Astrocyte of the cerebellum (primary cell): ENCODE measurements around the gene ERO1A.
"Not testable (repeated sequence)": the region's sequence is repeated elsewhere in the genome, so short reads cannot be mapped to it uniquely, and the experiment has no call there.

ENCODE experiments used
- DNase-seq: peaks from one replicate; pipeline ENCODE4 v3.0.0-alpha.2; 2011; ENCODE audit warnings: low read depth
- H3K4me3 ChIP-seq: 2 replicates; pipeline ENCODE4 v1.5.1; 2011; ENCODE audit warnings: mild to moderate bottlenecking, low read depth, low read length, moderate library complexity
- CTCF ChIP-seq: IDR thresholded peaks from 2 replicates; pipeline ENCODE4 v1.5.1; 2012; ENCODE audit warnings: low read length, low read depth, moderate library complexity, mild to moderate bottlenecking; ENCODE audit errors: missing control alignments
- in situ Hi-C: cut with HindIII; loops from 2 replicates; pipeline ENCODE4 v1.10.0; 2017; ENCODE audit warnings: low sequenced_read_pairs

ERO1A gene

GRCh38 chr14:52730709-52731111 lies 35.4 kb upstream of the ERO1A start:
- in situ Hi-C loops: no loop called here
- peak overlapping the region; percentile 75 for H3K4me3 ChIP-seq
- no peak for DNase-seq
- no peak for TF ChIP-seq CTCF

DNA sequence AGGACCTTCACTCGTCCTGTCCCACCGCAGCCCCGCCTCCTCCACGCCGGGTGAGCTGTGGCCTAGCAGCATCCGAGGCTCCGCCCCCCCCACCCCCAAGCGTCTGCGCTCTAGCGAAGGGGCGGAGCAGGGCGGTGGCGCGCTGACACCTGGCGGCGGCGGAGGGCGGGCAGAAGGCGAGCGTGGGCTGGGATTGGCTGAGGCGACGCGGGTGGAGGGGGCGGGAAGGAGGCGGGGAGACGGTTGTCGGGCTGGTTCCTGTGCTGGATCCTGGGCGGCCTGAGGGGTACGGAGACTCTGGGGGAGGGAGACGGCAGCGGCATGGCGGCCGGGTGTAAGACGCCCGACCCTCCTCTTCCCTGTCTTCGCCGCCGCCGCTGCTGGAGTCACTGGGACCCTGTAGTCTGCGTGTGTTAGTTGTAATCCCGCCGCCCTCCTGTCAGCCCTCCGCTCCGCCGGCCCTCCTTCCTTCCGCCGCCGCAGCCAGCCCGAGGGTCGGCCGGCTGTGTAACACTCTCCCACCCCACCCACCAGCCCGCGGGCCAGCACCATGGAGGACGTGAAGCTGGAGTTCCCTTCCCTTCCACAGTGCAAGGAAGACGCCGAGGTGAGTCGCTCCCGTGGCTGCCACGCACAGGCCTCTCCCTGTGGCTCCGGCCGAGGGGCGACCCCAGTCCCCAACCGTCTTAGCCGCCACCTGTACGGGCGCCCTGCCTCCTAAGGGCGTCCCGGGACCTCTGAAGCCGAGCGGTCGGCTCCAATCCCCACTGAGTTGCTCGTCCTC lies 34.8 kb upstream of the ERO1A start, which contains the start of gene STYX:
STYX (plus strand) TSS at position 242 of the 784 bp plus-strand sequence; CDS start at position 551, 309 bp downstream.
- no peak for TF ChIP-seq CTCF
- peak within 1 kb of the TSS; percentile 75 for H3K4me3 ChIP-seq
- in situ Hi-C loops: no loop called here
- peak; percentile 94 for DNase-seq

DNA sequence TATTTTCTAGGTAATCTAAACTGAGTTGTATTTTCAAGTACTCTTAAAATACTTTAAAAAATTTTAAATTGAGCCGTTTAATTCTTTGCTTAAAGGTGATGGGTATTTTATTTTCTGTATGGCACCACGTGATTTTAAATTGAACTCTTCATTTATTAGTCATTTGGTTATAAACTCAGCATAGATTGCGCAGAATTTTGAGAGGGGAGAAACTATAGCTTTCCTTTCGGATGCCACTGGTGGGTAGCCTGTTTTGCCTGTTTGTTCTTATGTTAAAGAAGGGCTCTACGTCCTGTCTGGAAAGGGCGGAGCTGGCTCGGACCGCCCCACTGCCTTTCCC lies 34.2 kb upstream of the ERO1A start:
- DNase-seq: no peak
- H3K4me3 ChIP-seq: peak overlapping the region; percentile 75
- in situ Hi-C loops: no loop called here
- no peak for TF ChIP-seq CTCF

DNA sequence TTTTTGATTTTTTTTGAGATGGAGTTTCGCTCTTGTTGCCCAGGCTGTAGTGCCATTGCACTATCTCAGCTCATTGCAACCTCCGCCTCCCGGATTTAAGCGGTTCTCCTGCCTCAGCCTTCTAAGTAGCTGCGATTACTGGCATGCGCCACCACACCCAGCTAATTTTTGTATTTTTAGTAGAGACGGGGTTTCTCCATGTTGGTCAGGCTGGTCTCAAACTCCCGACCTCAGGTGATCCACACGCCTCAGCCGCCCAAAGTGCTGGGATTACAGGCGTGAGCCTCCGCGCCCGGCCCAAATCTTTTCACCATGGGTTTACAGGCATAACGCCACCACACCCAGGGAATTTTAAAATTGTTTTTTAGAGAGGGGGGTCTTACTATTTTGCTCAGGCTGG lies 33.7 kb upstream of the ERO1A start:
- DNase-seq, in situ Hi-C loops: not testable (repeated sequence)

GRCh38 chr14:52727509-52727908 lies 32.2 kb upstream of the ERO1A start:
- H3K4me3 ChIP-seq, DNase-seq, in situ Hi-C loops: not testable (repeated sequence)

More for the DNA sequence above, 33.7 kb upstream of the ERO1A start:
- H3K4me3 ChIP-seq: not testable (repeated sequence)

DNA sequence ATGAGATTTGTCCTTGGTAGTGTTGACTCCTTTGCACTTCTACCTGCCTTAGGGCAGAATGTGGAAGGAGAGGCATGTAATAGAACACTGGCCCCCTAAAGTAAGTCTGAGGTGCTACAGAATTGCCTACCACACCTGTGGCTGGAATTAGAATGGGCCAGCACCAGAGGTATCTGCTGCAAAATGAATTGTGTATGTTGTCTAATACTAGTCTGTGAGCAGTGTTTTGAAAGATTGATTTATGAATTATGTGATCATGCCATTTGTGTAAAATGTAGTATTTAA lies 28.9 kb upstream of the ERO1A start:
- no peak for DNase-seq
- in situ Hi-C loops: no loop called here
- H3K4me3 ChIP-seq: no peak overlapping the region
- no peak for TF ChIP-seq CTCF

- in situ Hi-C loops: no loop called here
- no peak for TF ChIP-seq CTCF
- no peak for DNase-seq
- no peak overlapping the region for H3K4me3 ChIP-seq
Measured at GRCh38 chr14:52723514-52724359, 28.4 kb upstream of the ERO1A start.
